GM21447 (cell line): ENCODE measurements around the gene AQP9.

ENCODE experiments used
- ATAC-seq: cut with Tn5 transposase; IDR thresholded peaks from one replicate; pipeline ENCODE4 v1.9.1; 2021; ENCODE audit not compliant: unreplicated experiment

Gene AQP9

DNA sequence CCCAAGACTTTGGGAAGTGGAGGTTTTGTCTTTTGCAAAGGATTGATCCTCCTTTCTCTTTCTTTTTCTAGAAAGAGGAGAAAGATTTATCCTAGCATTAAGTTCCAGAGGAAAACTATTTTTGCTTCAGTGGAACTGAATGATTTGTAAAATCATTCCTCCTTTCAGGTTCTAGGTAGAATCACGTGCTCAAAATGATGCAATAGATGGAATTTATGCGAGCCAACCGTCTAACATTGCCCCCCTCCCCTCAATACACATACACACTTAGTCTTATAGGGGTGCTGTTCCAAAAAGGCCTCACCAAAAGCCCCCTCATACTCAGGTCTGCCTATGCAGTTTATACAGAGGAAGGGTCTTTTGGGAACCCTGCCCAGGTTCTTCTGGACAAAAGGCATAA lies 85.3 kb downstream of the AQP9 start:
- ATAC-seq = no peak

DNA sequence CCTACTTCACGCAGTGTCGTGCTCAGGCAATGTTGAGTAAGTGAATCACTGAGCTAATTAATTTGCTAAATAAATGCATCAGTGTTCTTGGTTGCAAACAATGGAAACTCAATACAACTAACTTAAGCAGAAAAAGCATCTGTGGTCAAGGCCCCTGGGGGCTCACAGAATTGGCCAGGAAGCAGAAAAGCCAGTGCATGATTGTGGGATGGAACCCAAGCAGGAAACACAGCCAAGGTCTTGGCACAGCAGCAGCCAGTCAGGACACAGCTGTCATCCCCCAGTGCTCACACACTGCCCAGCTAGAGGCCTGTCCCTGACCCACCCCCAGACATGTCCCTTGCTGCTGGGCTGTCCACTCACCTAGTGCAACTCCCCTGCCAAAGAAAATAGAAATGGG lies 85.9 kb downstream of the AQP9 start:
- ATAC-seq = no peak

DNA sequence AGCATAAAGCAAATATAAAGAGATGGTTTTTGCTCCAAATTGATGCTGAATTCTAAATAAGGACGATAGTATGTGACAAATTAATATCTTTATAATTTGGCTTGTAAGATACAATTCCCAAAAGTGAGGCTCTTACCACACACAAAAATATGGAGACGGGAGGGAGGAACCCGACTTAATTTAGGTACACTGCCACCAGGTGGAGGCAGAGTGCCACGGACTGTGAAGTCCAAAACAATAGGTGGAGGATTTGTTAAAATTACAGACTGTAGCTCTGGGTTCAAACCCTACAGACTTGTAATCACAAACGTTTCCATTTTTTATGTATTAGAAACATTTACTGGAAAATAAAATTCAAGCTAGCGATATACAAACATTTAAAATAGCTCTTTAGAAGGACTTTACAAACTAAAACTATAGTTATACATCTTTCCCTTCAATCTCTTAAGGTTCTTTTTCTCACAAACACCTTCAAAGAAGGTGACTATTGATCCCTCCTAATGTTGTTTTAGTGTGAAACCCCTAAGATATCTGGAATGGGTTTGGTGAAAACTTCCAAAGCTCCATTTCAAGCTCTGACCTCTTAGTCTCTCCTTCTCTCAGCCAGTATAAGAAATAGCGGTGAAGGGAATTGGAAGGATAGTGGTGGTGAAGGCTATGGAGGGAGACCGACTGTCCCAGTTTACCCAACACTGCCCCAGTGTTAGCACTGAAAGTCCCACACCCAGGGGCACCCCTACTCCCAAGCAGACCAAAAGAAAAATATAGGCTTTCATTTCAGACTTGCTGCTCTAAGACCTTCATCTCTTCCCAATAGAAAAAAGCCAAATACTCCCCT lies 89.7 kb downstream of the AQP9 start:
- ATAC-seq = no peak

DNA sequence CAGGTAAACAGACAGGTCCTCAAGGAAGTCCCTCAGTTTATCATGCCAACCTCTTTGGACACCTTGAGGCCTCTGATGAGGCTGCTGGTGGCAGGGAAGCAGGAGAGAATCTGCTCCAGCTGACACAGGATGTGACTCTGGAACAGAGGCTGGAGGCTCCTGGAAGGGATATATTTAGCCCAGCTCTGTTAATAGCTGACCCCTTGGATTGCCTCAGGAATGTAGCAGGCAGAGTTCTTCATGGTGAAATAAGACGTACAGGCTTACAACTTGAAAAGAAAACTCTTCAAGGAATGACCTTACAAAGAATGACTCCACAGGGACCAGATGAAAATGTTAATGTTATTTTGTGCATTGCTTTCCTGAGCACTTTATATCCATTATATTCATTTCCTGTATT lies 90.5 kb downstream of the AQP9 start:
- ATAC-seq = no peak

DNA sequence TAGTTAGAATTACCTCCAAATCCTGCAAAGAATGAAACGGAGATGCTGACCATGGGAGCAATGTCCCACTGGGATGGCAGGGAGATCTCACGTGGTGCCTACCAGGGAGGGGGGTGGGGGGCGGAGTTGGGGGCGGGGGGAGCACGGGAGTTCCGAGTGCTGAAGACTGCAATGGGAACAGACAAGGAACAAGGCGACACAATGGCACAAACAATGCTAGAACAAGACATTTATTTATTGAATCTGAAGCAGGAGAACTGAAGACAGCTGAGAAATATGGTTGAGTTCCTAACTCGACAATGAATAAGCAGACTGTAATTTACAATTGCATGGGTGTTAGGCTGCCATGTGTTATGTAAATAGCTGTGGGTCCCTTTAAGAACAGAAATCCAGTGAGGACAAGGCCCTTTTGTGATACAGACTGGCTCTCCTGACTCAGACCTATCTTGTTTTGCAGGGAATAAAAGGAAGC lies 91.2 kb downstream of the AQP9 start:
- no peak for ATAC-seq

DNA sequence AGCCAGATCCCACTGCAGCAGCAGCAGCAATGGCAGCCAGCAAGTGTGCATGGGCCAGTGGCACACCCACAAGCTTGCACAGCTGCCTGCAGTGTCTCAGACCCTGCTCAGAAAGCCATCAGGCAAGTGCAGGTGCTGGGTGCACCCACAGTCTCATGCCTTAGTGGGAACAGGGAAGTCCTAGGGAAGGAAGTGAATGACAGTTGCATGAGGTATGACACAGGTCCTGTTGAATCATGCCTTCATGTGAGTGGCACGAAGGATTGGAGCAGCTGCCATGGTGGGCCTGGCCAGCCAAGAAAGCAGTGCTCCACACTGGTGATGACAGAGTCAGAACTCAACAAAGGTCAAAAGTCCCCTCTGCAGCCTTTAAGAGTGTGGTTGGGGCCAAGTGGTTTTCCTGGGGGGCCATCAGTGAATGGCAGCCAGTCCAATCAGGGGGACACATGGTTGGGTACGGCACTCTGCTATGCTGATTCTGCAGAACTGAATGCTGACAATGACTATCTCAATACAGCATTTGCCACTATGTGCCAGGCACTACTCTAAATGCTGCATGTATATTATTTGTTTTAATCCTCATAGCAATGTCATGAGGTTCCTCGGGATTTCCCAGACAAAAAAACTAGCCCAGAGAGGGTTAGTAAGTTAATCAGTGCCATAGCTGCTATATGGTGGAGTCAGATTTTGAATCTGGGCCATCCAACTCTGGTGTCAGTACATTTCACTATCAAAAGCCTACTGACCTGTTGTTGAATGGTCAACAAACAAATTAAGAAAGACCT lies 94.3 kb downstream of the AQP9 start:
- ATAC-seq = no peak

DNA sequence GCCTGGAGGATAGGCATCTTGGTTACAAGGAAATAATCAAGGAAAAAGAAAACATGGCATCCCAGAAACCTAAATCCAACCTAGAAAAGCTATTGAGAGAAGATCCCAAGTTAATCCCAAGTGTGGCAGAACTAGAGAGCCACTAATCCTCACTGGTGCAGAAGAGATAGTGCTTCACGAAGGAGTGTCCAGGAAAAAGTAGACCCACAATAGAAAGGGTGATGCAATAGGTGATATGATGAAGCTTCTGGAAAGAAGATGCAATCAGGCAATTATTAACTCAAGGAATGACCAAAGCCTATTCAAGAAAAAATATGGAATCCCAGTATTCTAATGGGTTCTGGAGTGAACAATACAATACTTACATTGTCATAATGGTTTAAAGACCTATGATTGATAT lies 95.2 kb downstream of the AQP9 start:
- no peak for ATAC-seq
